Liver (tissue), 9 donors: ENCODE data around the gene RAB5A. TPM values are rescaled to one million over a fixed set of nuclear protein-coding genes. Genes with fewer than 3 reads are reported as not detected.
"Not testable (repeated sequence)": the region's sequence is repeated elsewhere in the genome, so short reads cannot be mapped to it uniquely, and the experiment has no call there.

ENCODE experiments used
- DNase-seq: peaks from one replicate; pipeline ENCODE4 v3.0.0-alpha.2; 2017; ENCODE audit warnings: low spot score
- H3K27ac ChIP-seq, 2 donors: one replicate each; pipeline ENCODE4 v1.7.0; 2013; ENCODE audit warnings: inconsistent platforms in 2 of 2, low read length in 2 of 2, control low read depth in 1 of 2, low read depth in 1 of 2, mild to moderate bottlenecking in 1 of 2
- H3K27me3 ChIP-seq, 4 donors: one replicate each; pipeline versions ENCODE4 v1.6.1 to v1.7.0; 2013; ENCODE audit warnings: low read length in 3 of 4, inconsistent platforms in 1 of 4, mild to moderate bottlenecking in 1 of 4, moderate library complexity in 1 of 4; ENCODE audit not compliant: control insufficient read depth in 4 of 4, insufficient read depth in 4 of 4
- H3K36me3 ChIP-seq, 4 donors: one replicate each; pipeline versions ENCODE4 v1.6.1 to v1.7.0; 2013; ENCODE audit warnings: low read length in 3 of 4, mild to moderate bottlenecking in 3 of 4, low read depth in 1 of 4, moderate library complexity in 1 of 4; ENCODE audit not compliant: control insufficient read depth in 4 of 4, insufficient read depth in 3 of 4
- H3K4me1 ChIP-seq, 4 donors: one replicate each; pipeline versions ENCODE4 v1.6.1 to v1.7.0; 2013; ENCODE audit warnings: low read length in 3 of 4, mild to moderate bottlenecking in 3 of 4, moderate library complexity in 1 of 4; ENCODE audit not compliant: control insufficient read depth in 4 of 4, insufficient read depth in 4 of 4
- H3K4me3 ChIP-seq, 3 donors: one replicate each; pipeline versions ENCODE4 v1.6.1 to v1.7.0; 2013; ENCODE audit warnings: low read length in 3 of 3, control low read depth in 1 of 3, low read depth in 1 of 3, mild to moderate bottlenecking in 1 of 3
- H3K9ac ChIP-seq, 2 donors: one replicate each; pipeline ENCODE4 v1.7.0; 2013; ENCODE audit warnings: low read length in 2 of 2, mild to moderate bottlenecking in 2 of 2, moderate library complexity in 2 of 2, control low read depth in 1 of 2, low read depth in 1 of 2
- H3K9me3 ChIP-seq, 4 donors: one replicate each; pipeline versions ENCODE4 v1.6.1 to v1.7.0; 2013; ENCODE audit warnings: low read length in 3 of 4; ENCODE audit not compliant: control insufficient read depth in 4 of 4
- ATF3 ChIP-seq: IDR thresholded peaks from 2 replicates; pipeline ENCODE4 v1.6.1; 2016; ENCODE audit warnings: antibody characterized with exemption
- CTCF ChIP-seq: fragments of 150-350 bp; IDR thresholded peaks from 2 replicates; pipeline ENCODE4 v1.5.1; 2017; ENCODE audit warnings: improper control_type of control experiment, low read depth, low read length; ENCODE audit not compliant: missing input control
- EGR1 ChIP-seq, 2 donors: IDR thresholded peaks; 2 replicates each; pipeline ENCODE4 v1.6.1; 2016 to 2018; ENCODE audit warnings: antibody characterized with exemption in 2 of 2, low read depth in 2 of 2
- GABPA ChIP-seq, 2 donors: IDR thresholded peaks in 1 of 2; conservative IDR thresholded peaks in 1 of 2; 2 replicates each; pipeline ENCODE4 v1.6.1; 2016; ENCODE audit warnings: antibody characterized with exemption in 2 of 2, mild to moderate bottlenecking in 1 of 2, moderate library complexity in 1 of 2
- MAX ChIP-seq: IDR thresholded peaks from 2 replicates; pipeline ENCODE4 v1.6.1; 2016; ENCODE audit warnings: antibody characterized with exemption
- RAD21 ChIP-seq, 2 donors: IDR thresholded peaks; 2 replicates each; pipeline ENCODE4 v1.6.1; 2016; ENCODE audit warnings: antibody characterized with exemption in 2 of 2, mild to moderate bottlenecking in 2 of 2
- REST ChIP-seq: IDR thresholded peaks from 2 replicates; pipeline ENCODE4 v1.6.1; 2016; ENCODE audit warnings: antibody characterized with exemption, mild to moderate bottlenecking
- RXRA ChIP-seq, 2 donors: IDR thresholded peaks; 2 replicates each; pipeline ENCODE4 v1.6.1; 2017 to 2018; ENCODE audit warnings: antibody characterized with exemption in 2 of 2, mild to moderate bottlenecking in 1 of 2
- YY1 ChIP-seq: IDR thresholded peaks from 2 replicates; pipeline ENCODE4 v1.6.1; 2016; ENCODE audit warnings: antibody characterized with exemption, mild to moderate bottlenecking
- ZBTB33 ChIP-seq: IDR thresholded peaks from 2 replicates; pipeline ENCODE4 v1.6.1; 2016; ENCODE audit warnings: antibody characterized with exemption
- WGBS: extraction: QIAGEN DNeasy Blood & Tissue Kit; methylation state at CpG from one replicate; pipeline ENCODE4 v1.1.7; 2013; 5-methylcytosine and 5-hydroxymethylcytosine counted together
- polyA plus RNA-seq, 2 donors: library from polyadenylated mRNA; stranded (reverse) in 1 of 2; unstranded in 1 of 2; fragments of 200-250 nt in 1 of 2; fragments of >200 nt in 1 of 2; fragmentation: Nextera tagmentation in 1 of 2; extraction: Ambion mirVana in 1 of 2; gene quantifications; one replicate each; pipeline versions ENCODE4 v1.2.1 to v1.2.3, GENCODE V29; 2013 to 2015
- total RNA-seq, 2 donors: library from RNA; depleted of rRNA; stranded (reverse); fragments of >200 nt; gene quantifications; one replicate each; pipeline ENCODE4 v1.2.3, GENCODE V29; 2014
- donor health status: healthy.
- donor health status: healthy.
- donor health status: healthy.
- donor health status: healthy.
- donor health status: healthy.

RAB5A gene
- total and polyA plus RNA-seq, 4 donors: 15.2 to 37.9 (median 25.9) TPM

- no peak for TF ChIP-seq REST
- TF ChIP-seq RXRA (IDR thresholded peaks at IDR 0.05): peak in 1 of 2 donors; percentile 10
Observed at GRCh38 chr3:19899264-19899663, 47.6 kb upstream of the RAB5A start.

GRCh38 chr3:19899833-19900232 lies 47.1 kb upstream of the RAB5A start:
- not testable (repeated sequence) for H3K9ac ChIP-seq, DNase-seq
- 69% methylated on average over 7 of the region's 7 CpGs for WGBS

More at GRCh38 chr3:19899264-19899663, 47.6 kb upstream of the RAB5A start:
- Histone ChIP-seq H3K27ac (peak overlapping the region in 1 of 2 donors; percentile 65), H3K27me3 (no peaks in the 10 kb centered on the region), H3K9ac (no peak overlapping the region), H3K4me1 (peaks cover 4 to 28% (median 24%) of the 10 kb centered on the region in 4 donors), H3K36me3 (no peaks in the 10 kb centered on the region), H3K4me3 (no peak overlapping the region), H3K9me3 (no peaks in the 10 kb centered on the region)
- no peak for DNase-seq
- 30% methylated on average over 2 of the region's 2 CpGs for WGBS

GRCh38 chr3:19901337-19901736 lies 45.6 kb upstream of the RAB5A start:
- no peaks in the 10 kb centered on the region for H3K9me3 ChIP-seq
- H3K27me3 ChIP-seq: no peaks in the 10 kb centered on the region
- no peak for TF ChIP-seq YY1
- no peak for TF ChIP-seq MAX
- peak in 1 of 2 donors; percentile 29 for TF ChIP-seq RAD21 (IDR thresholded peaks at IDR 0.05)
- DNase-seq: no peak
- H3K4me3 ChIP-seq: no peak overlapping the region
- no peak overlapping the region for H3K9ac ChIP-seq
- H3K4me1 ChIP-seq: peaks cover 4 to 28% (median 24%) of the 10 kb centered on the region in 4 donors
- no peak overlapping the region for H3K27ac ChIP-seq
- 21% methylated on average over 5 of the region's 5 CpGs for WGBS
- no peaks in the 10 kb centered on the region for H3K36me3 ChIP-seq

More at GRCh38 chr3:19899833-19900232, 47.1 kb upstream of the RAB5A start:
- H3K36me3 ChIP-seq, H3K27me3 ChIP-seq, H3K4me3 ChIP-seq, H3K9me3 ChIP-seq: not testable (repeated sequence)
- peak overlapping the region; percentile 20 to 65 for H3K27ac ChIP-seq
- H3K4me1 ChIP-seq: peaks cover 4 to 28% (median 24%) of the 10 kb centered on the region in 4 donors

- Histone ChIP-seq H3K27me3 (no peaks in the 10 kb centered on the region), H3K4me3 (no peak overlapping the region), H3K27ac (no peak overlapping the region), H3K9ac (no peak overlapping the region), H3K4me1 (peaks cover 4 to 28% (median 24%) of the 10 kb centered on the region in 4 donors), H3K9me3 (no peaks in the 10 kb centered on the region), H3K36me3 (no peaks in the 10 kb centered on the region)
- WGBS: 21% methylated on average over 4 of the region's 4 CpGs
- DNase-seq: no peak
- TF ChIP-seq CTCF (no peak), ZBTB33 (no peak), REST (no peak), ATF3 (no peak), EGR1 (IDR thresholded peaks at IDR 0.05; ENCODE audit: low read depth in 2 of 2) (no peak), GABPA (IDR thresholded peaks at IDR 0.05 in 1 of 2, conservative IDR thresholded peaks at IDR 0.05 in 1 of 2) (no peak), YY1 (peak; percentile 25)
Observed at GRCh38 chr3:19901918-19902317, 45.0 kb upstream of the RAB5A start.
